Activated CD8-positive, alpha-beta memory T cell treated with anti-CD3 and anti-CD28 coated beads for 36 hours (primary cell): Measurements from ENCODE around the gene EFHB. TPM values are rescaled to one million over a fixed set of nuclear protein-coding genes. Genes with fewer than 3 reads are reported as not detected.
"Not testable (repeated sequence)": the region's sequence is repeated elsewhere in the genome, so short reads cannot be mapped to it uniquely, and the experiment has no call there.

Experiments
- CTCF ChIA-PET: fragments of 350-600 bp; sonication (Branson Sonifier 250); formaldehyde crosslinking; loops from one replicate; lab custom pipeline; 2021; ENCODE audit warnings: antibody characterized with exemption; lab: Charles Lee
- POLR2A ChIA-PET: fragments of 350-600 bp; sonication (Branson Sonifier 250); formaldehyde crosslinking; loops from one replicate; lab custom pipeline; 2021; ENCODE audit warnings: antibody characterized with exemption; lab: Charles Lee
- total RNA-seq, 2 experiments: library from RNA; stranded (reverse); gene quantifications; one replicate each; pipeline ENCODE4 v1.2.3, GENCODE V29; 2021

The EFHB gene
- total RNA-seq, 2 experiments from 2014 or later, result 0.55 to 0.89 TPM

DNA sequence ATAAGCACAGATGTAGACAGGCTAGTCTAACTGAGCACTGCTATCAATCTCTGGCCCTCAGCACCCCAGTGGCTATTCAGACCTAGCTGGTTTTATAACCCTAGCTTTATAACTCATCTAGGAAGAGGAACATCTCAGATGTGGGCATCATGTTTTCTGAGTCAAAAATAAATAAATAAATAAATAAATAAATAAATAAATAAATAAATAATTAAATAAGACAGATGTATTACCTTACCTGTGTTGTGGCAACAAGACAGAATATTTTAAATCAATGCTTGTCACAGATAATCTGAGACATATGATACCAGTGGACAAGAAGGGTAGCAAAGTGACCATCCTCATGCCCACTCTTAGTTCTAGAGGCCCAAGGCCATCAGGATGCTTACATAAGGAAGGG is 52.2 kb downstream of the EFHB start:
- CTCF ChIA-PET, result interaction anchor here (0.8 to 1.4 kb wide), 2 partner anchors 13 to 15 kb away, joined by 3 read pairs; no protein-coding TSS in a partner anchor
- POLR2A ChIA-PET, result no interaction called here

DNA sequence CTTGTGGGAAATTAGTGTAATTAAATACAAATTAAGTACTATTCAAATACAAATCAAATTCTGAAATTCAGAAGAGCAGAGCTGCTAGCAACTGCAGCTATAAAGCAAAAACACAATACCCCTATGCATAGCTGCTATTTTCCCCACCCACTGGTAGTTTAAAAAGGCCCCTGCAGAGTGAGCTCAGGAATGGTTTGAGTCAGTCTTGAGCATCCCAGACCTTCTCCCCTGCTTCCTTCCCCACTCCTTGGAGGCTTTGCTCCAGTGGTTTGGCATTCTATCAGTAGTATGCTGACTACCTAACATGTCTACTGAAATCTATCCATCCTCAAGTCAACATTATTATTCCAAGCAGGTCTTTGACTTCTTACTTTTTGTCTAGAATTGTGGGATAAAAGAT is 53.0 kb downstream of the EFHB start:
- ChIA-PET POLR2A (no interaction called here), CTCF (no interaction called here)

DNA sequence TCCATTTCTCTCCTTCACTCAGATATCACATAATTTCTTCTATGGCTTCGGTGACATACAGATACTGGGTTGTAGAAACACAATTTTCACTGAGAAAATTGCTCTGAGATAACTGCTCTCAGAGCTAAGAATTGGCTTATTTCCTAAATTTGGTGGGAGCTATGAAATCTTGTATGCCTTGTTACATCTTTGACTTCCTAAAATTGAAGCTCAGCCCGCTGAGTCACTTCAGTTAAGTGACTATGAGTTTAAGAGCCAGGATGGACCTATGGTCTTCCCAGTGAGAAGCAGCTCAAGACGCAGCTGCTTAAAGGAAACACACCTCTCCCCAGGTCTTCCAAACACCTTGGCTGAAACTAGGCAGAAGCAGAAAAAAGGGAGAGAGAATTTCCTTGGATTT is 56.4 kb downstream of the EFHB start:
- CTCF ChIA-PET, result no interaction called here
- POLR2A ChIA-PET, result no interaction called here

DNA sequence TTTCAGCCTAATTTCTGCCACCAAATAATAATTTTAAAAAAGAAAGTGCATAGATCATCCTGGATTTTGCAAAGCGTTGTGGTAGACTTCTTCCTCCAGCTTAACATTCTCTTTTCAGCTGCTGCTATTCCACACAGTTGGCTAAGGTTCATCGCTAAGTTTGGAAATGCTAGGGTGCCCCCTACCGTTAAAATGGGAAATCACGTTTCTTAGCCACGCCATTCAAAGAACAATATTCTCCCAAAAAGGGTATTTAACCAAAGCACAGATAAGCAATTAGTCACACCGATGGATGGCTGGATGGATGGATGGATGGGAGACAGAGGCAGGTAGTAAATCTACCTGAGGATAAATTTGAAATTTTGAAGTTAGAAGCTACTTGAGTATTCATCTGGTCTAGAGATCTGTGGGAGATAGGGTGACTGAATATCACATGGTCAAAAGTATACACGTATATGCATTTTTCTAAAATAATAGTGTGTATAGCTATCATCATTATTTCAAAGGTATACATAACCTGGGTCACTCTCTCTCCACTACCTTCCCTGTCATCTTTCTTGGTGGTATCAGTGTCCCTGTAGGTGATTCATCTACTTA is 67.2 kb downstream of the EFHB start:
- CTCF ChIA-PET, result interaction anchor here (0.8 to 1.4 kb wide), 2 partner anchors 16 to 518 kb away, joined by 3 to 7 read pairs; no protein-coding TSS in a partner anchor

DNA sequence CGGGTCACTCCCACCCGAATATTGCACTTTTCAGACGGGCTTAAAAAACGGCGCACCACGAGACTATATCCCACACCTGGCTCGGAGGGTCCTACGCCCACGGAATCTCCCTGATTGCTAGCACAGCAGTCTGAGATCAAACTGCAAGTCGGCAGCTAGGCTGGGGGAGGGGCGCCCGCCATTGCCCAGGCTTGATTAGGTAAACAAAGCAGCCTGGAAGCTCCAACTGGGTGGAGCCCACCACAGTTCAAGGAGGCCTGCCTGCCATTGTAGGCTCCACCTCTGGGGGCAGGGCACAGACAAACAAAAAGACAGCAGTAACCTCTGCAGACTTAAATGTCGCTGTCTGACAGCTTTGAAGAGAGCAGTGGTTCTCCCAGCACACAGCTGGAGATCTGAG is 78.7 kb downstream of the EFHB start:
- POLR2A ChIA-PET, CTCF ChIA-PET: not testable (repeated sequence)

More for the DNA sequence above, 67.2 kb downstream of the EFHB start:
- POLR2A ChIA-PET, result no interaction called here

DNA sequence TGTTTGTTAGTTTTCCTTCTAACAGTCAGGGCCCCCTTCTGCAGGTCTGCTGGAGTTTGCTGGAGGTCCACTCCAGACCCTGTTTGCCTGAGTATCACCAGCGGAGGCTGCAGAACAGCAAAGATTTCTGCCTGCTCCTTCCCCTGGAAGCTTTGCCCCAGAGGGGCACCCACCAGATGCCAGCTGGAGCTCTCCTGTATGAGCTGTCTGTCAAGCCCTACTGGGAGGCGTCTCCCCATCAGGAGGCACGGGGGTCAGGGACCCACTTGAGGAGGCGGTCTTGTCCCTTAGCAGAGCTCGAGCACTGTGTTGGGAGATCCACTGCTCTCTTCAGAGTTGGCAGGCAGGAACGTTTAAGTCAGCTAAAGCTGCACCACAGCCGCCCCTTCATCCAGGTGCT is 87.4 kb downstream of the EFHB start:
- POLR2A ChIA-PET, CTCF ChIA-PET: not testable (repeated sequence)

Other genes starting within 250 kb of the EFHB start
- gene RAB5A, start 12.9 kb upstream of the EFHB start, total RNA-seq, result 10 to 100 TPM; 64.4 to 67.8 TPM
- not detected for gene PP2D1, start 78.0 kb upstream of the EFHB start, total RNA-seq
- 10 to 100 TPM; 36.1 to 39.6 TPM for gene KAT2B, start 106.2 kb upstream of the EFHB start, total RNA-seq